HL-60 (cell line): ENCODE data around the gene SH3BP2.

Source experiments
- CTCF ChIP-seq: IDR thresholded peaks from one replicate; pipeline ENCODE4 v1.5.1; 2011; ENCODE audit warnings: low read length, control low read depth, inconsistent platforms; ENCODE audit not compliant: insufficient read depth
- GABPA ChIP-seq: IDR thresholded peaks from 2 replicates; pipeline ENCODE4 v1.6.1; 2012; ENCODE audit warnings: low read depth
- POLR2AphosphoS5 ChIP-seq: IDR thresholded peaks from 2 replicates; pipeline ENCODE4 v1.6.1; 2012; ENCODE audit warnings: low read depth
- TF ChIP-seq, protein P1 (sequence below): IDR thresholded peaks from 2 replicates; pipeline ENCODE4 v1.6.1; 2012; ENCODE audit warnings: low read depth; ENCODE audit not compliant: insufficient replicate concordance

- no peak for TF ChIP-seq CTCF
- TF ChIP-seq POLR2AphosphoS5 = no peak
- TF ChIP-seq GABPA = no peak
- TF ChIP-seq, protein P1, sequence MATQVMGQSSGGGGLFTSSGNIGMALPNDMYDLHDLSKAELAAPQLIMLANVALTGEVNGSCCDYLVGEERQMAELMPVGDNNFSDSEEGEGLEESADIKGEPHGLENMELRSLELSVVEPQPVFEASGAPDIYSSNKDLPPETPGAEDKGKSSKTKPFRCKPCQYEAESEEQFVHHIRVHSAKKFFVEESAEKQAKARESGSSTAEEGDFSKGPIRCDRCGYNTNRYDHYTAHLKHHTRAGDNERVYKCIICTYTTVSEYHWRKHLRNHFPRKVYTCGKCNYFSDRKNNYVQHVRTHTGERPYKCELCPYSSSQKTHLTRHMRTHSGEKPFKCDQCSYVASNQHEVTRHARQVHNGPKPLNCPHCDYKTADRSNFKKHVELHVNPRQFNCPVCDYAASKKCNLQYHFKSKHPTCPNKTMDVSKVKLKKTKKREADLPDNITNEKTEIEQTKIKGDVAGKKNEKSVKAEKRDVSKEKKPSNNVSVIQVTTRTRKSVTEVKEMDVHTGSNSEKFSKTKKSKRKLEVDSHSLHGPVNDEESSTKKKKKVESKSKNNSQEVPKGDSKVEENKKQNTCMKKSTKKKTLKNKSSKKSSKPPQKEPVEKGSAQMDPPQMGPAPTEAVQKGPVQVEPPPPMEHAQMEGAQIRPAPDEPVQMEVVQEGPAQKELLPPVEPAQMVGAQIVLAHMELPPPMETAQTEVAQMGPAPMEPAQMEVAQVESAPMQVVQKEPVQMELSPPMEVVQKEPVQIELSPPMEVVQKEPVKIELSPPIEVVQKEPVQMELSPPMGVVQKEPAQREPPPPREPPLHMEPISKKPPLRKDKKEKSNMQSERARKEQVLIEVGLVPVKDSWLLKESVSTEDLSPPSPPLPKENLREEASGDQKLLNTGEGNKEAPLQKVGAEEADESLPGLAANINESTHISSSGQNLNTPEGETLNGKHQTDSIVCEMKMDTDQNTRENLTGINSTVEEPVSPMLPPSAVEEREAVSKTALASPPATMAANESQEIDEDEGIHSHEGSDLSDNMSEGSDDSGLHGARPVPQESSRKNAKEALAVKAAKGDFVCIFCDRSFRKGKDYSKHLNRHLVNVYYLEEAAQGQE = no peak
These were observed 13.0 kb downstream of the SH3BP2 start for GRCh38 chr4:2805712-2806389.
